ENCODE data around the gene CLEC4M. TPM values are rescaled to one million over a fixed set of nuclear protein-coding genes. Genes with fewer than 3 reads are reported as not detected.

Gene CLEC4M
- total RNA-seq, 3 donors from 2014 or later, result not detected

DNA sequence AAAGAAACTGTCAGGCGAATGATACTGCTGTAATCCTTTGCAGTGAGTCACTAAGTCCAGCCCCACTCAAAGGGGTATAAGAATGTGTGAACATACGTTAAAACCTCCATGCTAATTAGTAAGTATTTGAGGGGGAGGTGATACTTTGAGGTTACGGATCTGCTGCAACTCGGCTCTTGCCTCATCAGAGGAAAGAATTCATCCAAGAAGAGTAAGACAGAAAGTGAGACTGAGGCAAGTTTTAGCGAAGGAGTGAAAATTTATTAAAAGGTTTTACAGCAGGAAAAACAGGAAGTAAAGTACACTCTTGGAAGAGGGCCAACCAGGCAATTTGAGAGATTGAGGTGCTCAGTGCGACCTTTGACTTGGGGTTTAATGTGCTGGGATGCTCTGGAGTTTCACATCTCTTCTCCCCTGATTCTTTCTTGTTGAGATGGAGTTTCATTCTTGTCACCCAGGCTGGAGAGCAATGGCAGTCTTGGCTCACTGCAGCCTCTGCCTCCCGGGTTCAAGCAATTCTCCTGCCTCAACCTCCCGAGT lies 9.8 kb downstream of the CLEC4M start:
- DNase-seq (no peak), ATAC-seq (peak; percentile 98 to 99)
- Mint-ChIP-seq H3K9me3 (no peaks in the 10 kb centered on the region), H3K36me3 (ENCODE audit: insufficient read depth) (no peaks in the 10 kb centered on the region), H3K4me3 (peak overlapping the region; percentile 40), H3K27me3 (ENCODE audit: low read depth) (peaks cover 5% of the 10 kb centered on the region), H3K4me1 (ENCODE audit: low read depth) (peaks cover 19% of the 10 kb centered on the region)

- H3K9me3 Mint-ChIP-seq, result no peaks in the 10 kb centered on the region
- H3K27me3 Mint-ChIP-seq (ENCODE audit: low read depth), result peaks cover 2% of the 10 kb centered on the region
- ATAC-seq (no peak), DNase-seq (no peak)
- H3K36me3 Mint-ChIP-seq (ENCODE audit: insufficient read depth), result no peaks in the 10 kb centered on the region
- H3K4me3 Mint-ChIP-seq, result no peak overlapping the region
- H3K4me1 Mint-ChIP-seq (ENCODE audit: low read depth), result peaks cover 19% of the 10 kb centered on the region
These were observed 10.8 kb downstream of the CLEC4M start for GRCh38 chr19:7773841-7774240.

- H3K4me3 Mint-ChIP-seq, result no peak overlapping the region
- no peak for ATAC-seq
These were observed 12.7 kb downstream of the CLEC4M start for GRCh38 chr19:7775761-7776160.

DNA sequence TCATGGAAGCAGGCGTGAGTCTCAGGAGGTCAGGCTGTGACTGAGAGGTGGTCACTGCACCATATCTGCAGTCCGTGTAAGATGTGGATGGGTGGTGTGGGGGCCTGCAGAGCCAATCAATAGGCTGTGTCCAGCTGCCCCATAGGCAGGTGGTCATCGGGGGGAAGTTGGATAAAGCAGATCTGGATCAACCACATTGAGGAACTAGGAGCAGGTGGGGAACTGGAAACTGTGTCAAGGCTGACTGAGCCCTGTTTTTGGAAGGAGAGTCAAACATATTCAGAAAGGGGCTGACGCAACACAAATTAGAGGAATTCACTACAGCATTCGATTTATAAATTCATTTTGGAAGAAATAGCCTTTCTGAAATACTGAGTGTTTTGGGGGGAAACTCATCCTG lies 15.0 kb downstream of the CLEC4M start:
- Mint-ChIP-seq H3K27me3 (ENCODE audit: low read depth) (peaks cover 12% of the 10 kb centered on the region), H3K9me3 (no peaks in the 10 kb centered on the region), H3K4me1 (ENCODE audit: low read depth) (peaks cover 3% of the 10 kb centered on the region), H3K4me3 (no peak overlapping the region), H3K36me3 (ENCODE audit: insufficient read depth) (no peaks in the 10 kb centered on the region)
- ATAC-seq (no peak), DNase-seq (no peak)

More at GRCh38 chr19:7775761-7776160, 12.7 kb downstream of the CLEC4M start:
- DNase-seq, result no peak
- peaks cover 19% of the 10 kb centered on the region for H3K4me1 Mint-ChIP-seq (ENCODE audit: low read depth)
- H3K27me3 Mint-ChIP-seq (ENCODE audit: low read depth), result peaks cover 6% of the 10 kb centered on the region
- H3K36me3 Mint-ChIP-seq (ENCODE audit: insufficient read depth), result no peaks in the 10 kb centered on the region
- H3K9me3 Mint-ChIP-seq, result no peaks in the 10 kb centered on the region

DNA sequence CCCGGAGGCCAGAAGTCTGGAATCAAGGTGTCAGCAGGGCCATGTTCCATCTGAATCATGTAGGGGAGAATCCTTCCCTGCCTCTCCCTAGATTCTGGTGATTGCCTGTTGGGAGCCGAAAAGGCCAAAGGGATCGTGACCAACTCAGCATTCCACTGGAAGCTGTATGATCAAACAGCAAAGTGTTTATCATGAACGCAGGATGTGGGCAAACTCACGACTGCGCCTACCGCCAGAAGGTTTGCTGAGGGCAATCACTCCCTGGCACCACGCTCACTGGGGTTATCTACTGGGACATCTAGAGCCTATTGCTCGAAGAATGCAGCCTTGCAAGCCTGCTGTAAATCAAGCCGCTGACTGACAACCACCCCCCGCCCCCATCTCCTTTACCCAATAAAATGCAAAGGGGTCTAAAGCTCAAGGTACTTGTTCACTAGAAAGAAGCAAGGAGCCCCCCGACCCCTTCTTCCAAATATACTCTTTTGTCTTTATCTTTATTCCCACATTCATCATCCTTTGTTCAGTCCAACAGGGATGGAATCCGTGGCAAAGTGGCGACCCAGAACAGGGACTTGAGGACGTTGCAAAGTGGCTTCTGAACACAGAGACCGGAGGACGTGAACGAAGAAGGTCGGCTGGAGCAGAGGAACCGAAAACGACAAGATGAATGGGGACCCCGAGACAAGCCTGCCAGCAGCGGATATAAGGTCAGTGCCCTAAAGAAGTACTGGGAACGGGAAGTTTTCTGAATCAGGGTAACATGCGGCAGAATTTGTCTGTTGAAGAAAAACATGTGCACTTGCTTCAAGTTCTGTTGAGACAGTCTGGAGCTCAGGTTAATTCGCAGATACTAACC lies 16.8 kb downstream of the CLEC4M start:
- H3K27me3 Mint-ChIP-seq (ENCODE audit: low read depth), result peaks cover 21% of the 10 kb centered on the region
- H3K36me3 Mint-ChIP-seq (ENCODE audit: insufficient read depth), result no peaks in the 10 kb centered on the region
- no peak overlapping the region for H3K4me3 Mint-ChIP-seq
- H3K4me1 Mint-ChIP-seq (ENCODE audit: low read depth), result no peaks in the 10 kb centered on the region
- no peak for ATAC-seq
- no peaks in the 10 kb centered on the region for H3K9me3 Mint-ChIP-seq
- DNase-seq, result no peak

- Mint-ChIP-seq H3K4me1 (ENCODE audit: low read depth) (no peaks in the 10 kb centered on the region), H3K36me3 (ENCODE audit: insufficient read depth) (no peaks in the 10 kb centered on the region), H3K27me3 (ENCODE audit: low read depth) (peaks cover 24% of the 10 kb centered on the region), H3K4me3 (no peak overlapping the region), H3K9me3 (no peaks in the 10 kb centered on the region)
- ATAC-seq, result no peak
- DNase-seq, result no peak
These were observed 18.1 kb downstream of the CLEC4M start for GRCh38 chr19:7781157-7781556.

GRCh38 chr19:7783991-7784423 lies 21.0 kb downstream of the CLEC4M start:
- H3K27me3 Mint-ChIP-seq (ENCODE audit: low read depth), result peaks cover 44% of the 10 kb centered on the region
- peaks cover 4% of the 10 kb centered on the region for H3K4me1 Mint-ChIP-seq (ENCODE audit: low read depth)
- ATAC-seq, result no peak
- DNase-seq, result no peak
- H3K9me3 Mint-ChIP-seq, result no peaks in the 10 kb centered on the region
- H3K4me3 Mint-ChIP-seq, result no peak overlapping the region
- no peaks in the 10 kb centered on the region for H3K36me3 Mint-ChIP-seq (ENCODE audit: insufficient read depth)

DNA sequence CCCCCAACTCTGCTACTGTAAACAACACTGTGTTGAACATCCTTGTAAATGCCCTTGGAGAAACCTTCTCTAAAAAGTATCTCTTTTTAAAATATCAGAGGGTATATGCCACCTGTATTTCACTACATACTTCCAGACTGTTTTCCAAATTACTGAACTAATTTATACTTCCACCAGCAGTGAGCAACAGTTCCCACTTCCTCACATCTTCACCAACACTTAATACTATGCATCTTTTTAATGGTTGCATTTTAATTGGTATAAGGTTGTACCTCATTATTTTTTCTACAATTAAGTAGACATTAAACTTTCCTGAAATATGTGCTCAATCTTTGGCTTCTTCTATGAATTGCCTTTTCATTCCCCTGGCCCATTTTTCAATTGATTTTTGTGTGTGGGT lies 21.8 kb downstream of the CLEC4M start:
- no peak overlapping the region for H3K4me3 Mint-ChIP-seq
- H3K27me3 Mint-ChIP-seq (ENCODE audit: low read depth), result peaks cover 51% of the 10 kb centered on the region
- H3K36me3 Mint-ChIP-seq (ENCODE audit: insufficient read depth), result no peaks in the 10 kb centered on the region
- H3K4me1 Mint-ChIP-seq (ENCODE audit: low read depth), result peaks cover 7% of the 10 kb centered on the region
- ATAC-seq (no peak), DNase-seq (no peak)
- H3K9me3 Mint-ChIP-seq, result no peaks in the 10 kb centered on the region

DNA sequence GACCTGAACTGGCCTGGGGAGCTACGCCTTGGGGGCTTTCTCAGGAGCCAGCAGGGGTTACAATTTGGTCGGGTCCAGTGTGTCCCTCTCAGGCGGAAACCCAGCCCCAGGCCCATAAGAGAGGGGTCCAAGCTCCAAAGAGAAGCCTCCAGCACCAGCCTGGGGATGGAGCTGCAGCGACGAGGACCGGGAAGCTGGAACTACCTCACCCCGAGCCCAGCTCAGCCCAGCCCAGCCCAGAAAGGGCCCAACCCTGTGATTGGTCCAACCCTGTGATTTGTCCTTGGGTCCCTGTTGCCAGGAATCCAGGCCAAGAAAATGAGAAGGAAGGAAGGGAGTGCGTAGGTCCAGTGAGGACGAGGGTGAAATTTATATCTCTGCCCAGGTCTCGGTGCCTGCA lies 24.1 kb downstream of the CLEC4M start:
- no peak for DNase-seq
- Mint-ChIP-seq H3K9me3 (no peaks in the 10 kb centered on the region), H3K27me3 (ENCODE audit: low read depth) (peaks cover 53% of the 10 kb centered on the region), H3K4me3 (no peak overlapping the region), H3K36me3 (ENCODE audit: insufficient read depth) (no peaks in the 10 kb centered on the region), H3K4me1 (ENCODE audit: low read depth) (peaks cover 7% of the 10 kb centered on the region)
- no peak for ATAC-seq

DNA sequence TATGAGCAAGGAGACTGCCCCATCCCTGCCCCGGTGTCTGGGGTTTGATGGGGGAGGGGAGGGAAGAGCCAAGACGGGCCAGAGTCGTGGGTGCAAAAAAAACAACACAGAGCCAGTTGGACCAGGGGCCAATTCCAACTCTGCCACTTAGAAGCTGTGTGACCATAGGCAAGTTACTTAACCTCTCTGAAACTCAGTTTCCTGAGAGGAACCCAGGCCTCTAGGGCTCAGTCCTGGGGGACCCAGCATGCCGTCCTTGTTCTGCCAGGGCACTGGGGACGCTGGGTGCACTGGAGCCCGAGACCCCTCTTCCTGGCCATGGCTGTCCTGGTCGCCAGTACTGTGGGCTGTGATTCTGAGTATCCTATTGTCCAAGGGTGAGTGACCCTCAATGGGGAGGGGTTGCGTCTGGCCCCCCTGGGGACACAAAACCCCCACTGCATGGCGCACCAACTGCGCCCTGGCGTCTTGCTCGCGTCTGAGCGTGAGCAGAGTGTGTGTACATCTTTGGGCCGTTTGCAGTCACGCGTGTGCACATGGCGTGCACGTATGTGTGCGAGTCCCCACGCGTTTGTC lies 24.6 kb downstream of the CLEC4M start:
- H3K27me3 Mint-ChIP-seq (ENCODE audit: low read depth), result peaks cover 53% of the 10 kb centered on the region
- no peaks in the 10 kb centered on the region for H3K36me3 Mint-ChIP-seq (ENCODE audit: insufficient read depth)
- no peak overlapping the region for H3K4me3 Mint-ChIP-seq
- ATAC-seq, result peak in 1 of 2 donors; percentile 16
- H3K9me3 Mint-ChIP-seq, result no peaks in the 10 kb centered on the region
- DNase-seq, result no peak
- H3K4me1 Mint-ChIP-seq (ENCODE audit: low read depth), result peaks cover 7% of the 10 kb centered on the region

- Mint-ChIP-seq H3K36me3 (ENCODE audit: insufficient read depth) (no peaks in the 10 kb centered on the region), H3K4me3 (no peak overlapping the region), H3K27me3 (ENCODE audit: low read depth) (peaks cover 46% of the 10 kb centered on the region), H3K4me1 (ENCODE audit: low read depth) (peaks cover 7% of the 10 kb centered on the region), H3K9me3 (no peaks in the 10 kb centered on the region)
- ATAC-seq, result peak; percentile 39 to 41
- DNase-seq, result no peak
These were observed 25.3 kb downstream of the CLEC4M start for GRCh38 chr19:7788178-7788932.

- H3K9me3 Mint-ChIP-seq, result no peaks in the 10 kb centered on the region
- H3K4me3 Mint-ChIP-seq, result no peak overlapping the region
- ATAC-seq (peak in 1 of 2 donors; percentile 5), DNase-seq (no peak)
- H3K36me3 Mint-ChIP-seq (ENCODE audit: insufficient read depth), result no peaks in the 10 kb centered on the region
- H3K4me1 Mint-ChIP-seq (ENCODE audit: low read depth), result peaks cover 7% of the 10 kb centered on the region
- peaks cover 44% of the 10 kb centered on the region for H3K27me3 Mint-ChIP-seq (ENCODE audit: low read depth)
These were observed 25.9 kb downstream of the CLEC4M start for GRCh38 chr19:7788933-7789323.

GRCh38 chr19:7789447-7789846 lies 26.4 kb downstream of the CLEC4M start:
- H3K9me3 Mint-ChIP-seq, result no peaks in the 10 kb centered on the region
- ATAC-seq (peak; percentile 32 to 49), DNase-seq (peak; percentile 29)
- peak overlapping the region; percentile 51 for H3K4me3 Mint-ChIP-seq
- H3K27me3 Mint-ChIP-seq (ENCODE audit: low read depth), result peaks cover 42% of the 10 kb centered on the region
- H3K36me3 Mint-ChIP-seq (ENCODE audit: insufficient read depth), result no peaks in the 10 kb centered on the region
- peaks cover 7% of the 10 kb centered on the region for H3K4me1 Mint-ChIP-seq (ENCODE audit: low read depth)

- DNase-seq (no peak), ATAC-seq (no peak)
- Mint-ChIP-seq H3K27me3 (ENCODE audit: low read depth) (peaks cover 39% of the 10 kb centered on the region), H3K4me1 (ENCODE audit: low read depth) (peaks cover 7% of the 10 kb centered on the region), H3K9me3 (no peaks in the 10 kb centered on the region), H3K36me3 (ENCODE audit: insufficient read depth) (no peaks in the 10 kb centered on the region), H3K4me3 (no peak overlapping the region)
These were observed 27.4 kb downstream of the CLEC4M start for GRCh38 chr19:7790416-7790815.
